GM20000 (cell line): ENCODE measurements around the gene TNFRSF1B.

ENCODE experiments used
- DNase-seq: peaks from one replicate; pipeline ENCODE4 v3.0.0; 2012; ENCODE audit warnings: low spot score
- CTCF ChIP-seq: IDR thresholded peaks from 2 replicates; pipeline ENCODE4 v1.5.1; 2012; ENCODE audit warnings: mild to moderate bottlenecking, control low read depth; ENCODE audit errors: extremely low read depth, missing control alignments

Gene TNFRSF1B

GRCh38 chr1:12230549-12231275 lies 63.9 kb downstream of the TNFRSF1B start:
- no peak for TF ChIP-seq CTCF
- DNase-seq: peak; percentile 57

- no peak for TF ChIP-seq CTCF
- no peak for DNase-seq
Measured at GRCh38 chr1:12231276-12231595, 64.4 kb downstream of the TNFRSF1B start.

GRCh38 chr1:12232221-12232620 lies 65.4 kb downstream of the TNFRSF1B start:
- TF ChIP-seq CTCF: no peak
- no peak for DNase-seq

- TF ChIP-seq CTCF: peak; percentile 36
Measured at GRCh38 chr1:12244078-12244477, 77.3 kb downstream of the TNFRSF1B start.

GRCh38 chr1:12244585-12244984 lies 77.8 kb downstream of the TNFRSF1B start:
- TF ChIP-seq CTCF: no peak
- no peak for DNase-seq

More at GRCh38 chr1:12244078-12244477, 77.3 kb downstream of the TNFRSF1B start:
- peak; percentile 37 for DNase-seq

- no peak for TF ChIP-seq CTCF
- no peak for DNase-seq
Measured at GRCh38 chr1:12245116-12245515, 78.3 kb downstream of the TNFRSF1B start.

GRCh38 chr1:12245733-12246132 lies 78.9 kb downstream of the TNFRSF1B start:
- DNase-seq: no peak
- TF ChIP-seq CTCF: no peak
